K562 (cell line): Measurements from ENCODE around the gene GPR78. TPM values are rescaled to one million over a fixed set of nuclear protein-coding genes. Genes with fewer than 3 reads are reported as not detected.

Source experiments
- ARID4B ChIP-seq: sonication (generic); formaldehyde crosslinking; IDR thresholded peaks from 2 replicates; pipeline ENCODE4 v1.8.0; 2022; ENCODE audit warnings: mild to moderate bottlenecking, missing genetic modification reagents
- DMBX1 ChIP-seq: fragments of 250-450 bp; sonication (Bioruptor Pico); IDR thresholded peaks from 2 replicates; pipeline ENCODE4 v1.8.0; 2022; ENCODE audit warnings: inconsistent platforms, mild to moderate bottlenecking, moderate library complexity, borderline replicate concordance
- ETV5 ChIP-seq: sonication (generic); formaldehyde crosslinking; IDR thresholded peaks from 2 replicates; pipeline ENCODE4 v1.4.0; 2020; ENCODE audit warnings: low read depth, mild to moderate bottlenecking, missing genetic modification reagents
- IRF1 ChIP-seq: sonication (generic); formaldehyde crosslinking; IDR thresholded peaks from 2 replicates; pipeline ENCODE4 v1.8.0; 2022; ENCODE audit warnings: missing genetic modification reagents, mild to moderate bottlenecking, borderline replicate concordance
- MEF2D ChIP-seq: conservative IDR thresholded peaks from 2 replicates; pipeline ENCODE4 v1.6.1; 2016; ENCODE audit warnings: low read depth, missing genetic modification characterization, missing compliant biosample characterization
- MLX ChIP-seq, 2 experiments: fragments of 450-650 bp in 1 of 2; sonication (generic) in 1 of 2; formaldehyde crosslinking; conservative IDR thresholded peaks; 2 replicates each; pipeline versions ENCODE4 v1.4.0 to v1.8.1; 2020 to 2022; ENCODE audit warnings: mild to moderate bottlenecking in 1 of 2, missing genetic modification reagents in 1 of 2
- NELFE ChIP-seq: IDR thresholded peaks from 2 replicates; pipeline ENCODE4 v1.6.1; 2011; ENCODE audit warnings: mild to moderate bottlenecking; ENCODE audit not compliant: insufficient read depth, insufficient read length
- NFYB ChIP-seq: IDR thresholded peaks from 2 replicates; pipeline ENCODE4 v1.6.1; 2011; ENCODE audit warnings: mild to moderate bottlenecking, moderate library complexity; ENCODE audit not compliant: insufficient read length; ENCODE audit errors: extremely low read depth
- RBM22 ChIP-seq: fragments of 200-400 bp; formaldehyde crosslinking; IDR thresholded peaks from 2 replicates; pipeline ENCODE4 v1.6.1; 2018; ENCODE audit warnings: low read length, low read depth; ENCODE audit not compliant: poor library complexity, severe bottlenecking
- RREB1 ChIP-seq: fragments of 250-450 bp; sonication (Bioruptor Pico); IDR thresholded peaks from 2 replicates; pipeline ENCODE4 v1.4.0; 2020
- ZBTB34 ChIP-seq: fragments of 250-450 bp; sonication (Bioruptor Pico); IDR thresholded peaks from 2 replicates; pipeline ENCODE4 v1.8.0; 2021; ENCODE audit warnings: mild to moderate bottlenecking, moderate library complexity
- ZBTB8A ChIP-seq: fragments of 450-650 bp; IDR thresholded peaks from 2 replicates; pipeline ENCODE4 v1.6.1; 2018; ENCODE audit warnings: mild to moderate bottlenecking, moderate library complexity; ENCODE audit not compliant: partially characterized antibody
- ZNF764 ChIP-seq: fragments of 250-450 bp; sonication (Bioruptor Pico); IDR thresholded peaks from 2 replicates; pipeline ENCODE4 v1.4.0; 2020; ENCODE audit warnings: low read depth, mild to moderate bottlenecking, moderate library complexity
- polyA plus RNA-seq, 8 experiments: library from polyadenylated mRNA; depleted of rRNA in 4 of 8; stranded (reverse) in 5 of 8; unstranded in 3 of 8; fragments of >200 nt; fragmentation: Nextera tagmentation in 2 of 8; fragmentation: Illumina TruSeq in 1 of 8; extraction: Ambion mirVana in 2 of 8; extraction: Trizol in 1 of 8; gene quantifications; 2 replicates each; pipeline versions ENCODE4 v1.2.1 to v1.2.3, GENCODE V29; 2011 to 2014; ENCODE audit warnings: inconsistent platforms in 1 of 8, missing spikeins in 1 of 8
- total RNA-seq, 7 experiments: library from RNA; depleted of rRNA in 6 of 7; stranded (reverse); fragments of >200 nt in 6 of 7; fragmentation: Illumina TruSeq in 2 of 7; extraction: Trizol in 2 of 7; gene quantifications; 2 replicates each; pipeline versions ENCODE4 v1.2.1 to v1.2.3, GENCODE V29; 2011 to 2021; ENCODE audit warnings: low replicate concordance in 1 of 7

Gene GPR78
- total and polyA plus RNA-seq, 9 of the 15 experiments (the other 6 are each of a cell fraction or from before 2014, with no cell fraction given), result 0.04 to 0.13 (median 0.07) TPM; not detected in 4

- no peak for TF ChIP-seq IRF1 (CRISPR knock-in tag)
- no peak for TF ChIP-seq NFYB
- TF ChIP-seq ZBTB34 (CRISPR knock-in tag), result no peak
- TF ChIP-seq ETV5 (CRISPR knock-in tag), result no peak
- TF ChIP-seq ZBTB8A, result no peak
- TF ChIP-seq RBM22, result no peak
- no peak for TF ChIP-seq RREB1 (CRISPR knock-in tag)
- TF ChIP-seq ARID4B (CRISPR knock-in tag), result no peak
- no peak for TF ChIP-seq ZNF764
- TF ChIP-seq NELFE, result no peak
- TF ChIP-seq MEF2D (tag), result no peak
- no peak for TF ChIP-seq MLX (CRISPR knock-in tag; conservative IDR thresholded peaks at IDR 0.05)
- no peak for TF ChIP-seq DMBX1 (CRISPR knock-in tag)
Measured at GRCh38 chr4:8587469-8588195, 7.4 kb downstream of the GPR78 start (continued).
